Measurements from ENCODE around the gene MICAL2.
A peak's percentile ranks its signal among the peaks of the same experiment; 100 is the strongest.

Gene MICAL2

DNA sequence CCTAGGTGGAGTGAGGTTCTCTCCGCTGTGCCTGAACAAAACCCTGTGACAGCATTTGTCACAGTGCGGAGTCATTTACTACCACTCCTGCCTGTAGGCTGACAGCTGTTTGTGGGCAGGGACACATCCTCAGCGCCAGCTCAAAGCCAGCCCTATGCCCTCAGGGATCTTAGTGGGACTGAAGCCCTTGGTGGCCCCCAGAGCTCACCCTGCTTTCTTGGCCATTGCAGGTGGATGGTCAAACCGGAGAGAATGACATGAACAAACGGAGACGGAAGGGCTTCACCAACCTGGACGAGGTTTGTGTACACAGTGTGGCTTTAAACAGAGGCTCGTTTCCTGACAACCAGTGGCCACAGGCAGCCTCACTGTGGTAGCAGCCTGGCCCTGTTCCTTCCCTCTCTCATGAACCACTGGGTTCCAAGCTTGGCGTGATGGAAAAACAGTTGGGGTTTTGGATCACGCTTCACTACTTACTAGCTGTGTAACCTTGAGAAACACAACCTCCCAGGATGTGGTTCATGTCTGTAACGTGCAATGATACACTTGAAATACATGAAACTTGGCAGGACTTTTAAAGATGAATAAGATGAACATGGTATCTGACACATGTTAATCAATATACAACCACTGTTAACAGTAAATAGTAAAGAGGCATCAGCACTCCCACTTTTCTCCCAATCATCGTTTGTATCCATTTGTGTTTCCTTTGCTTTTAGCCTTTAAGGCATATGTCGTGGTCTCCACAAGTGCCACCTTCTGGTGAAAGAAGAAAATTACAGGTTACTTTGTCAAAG lies 125.8 kb downstream of the MICAL2 start:
- DNase-seq, result no peak

- DNase-seq, result no peak
These were observed 126.3 kb downstream of the MICAL2 start for GRCh38 chr11:12236744-12237101.

DNA sequence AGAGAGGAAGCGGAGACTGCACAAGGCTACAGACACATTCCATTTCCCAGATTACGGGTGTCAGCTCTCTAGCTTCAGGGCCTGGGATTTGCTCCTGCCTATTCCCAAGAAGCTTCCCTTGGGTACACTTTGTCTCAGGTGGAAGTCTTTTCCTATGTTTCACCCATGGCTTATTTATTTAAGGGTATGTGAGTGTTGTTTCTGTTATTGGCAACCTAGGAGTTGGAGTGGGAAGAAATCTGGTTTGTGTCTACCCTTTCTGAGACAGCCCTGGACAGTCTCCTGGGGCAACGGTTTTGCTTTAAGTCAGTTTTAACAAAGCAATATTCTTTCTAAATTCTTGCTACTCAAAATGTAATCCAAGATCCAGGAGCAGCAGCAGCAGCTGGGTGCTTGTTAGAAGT lies 127.0 kb downstream of the MICAL2 start:
- no peak for DNase-seq

DNA sequence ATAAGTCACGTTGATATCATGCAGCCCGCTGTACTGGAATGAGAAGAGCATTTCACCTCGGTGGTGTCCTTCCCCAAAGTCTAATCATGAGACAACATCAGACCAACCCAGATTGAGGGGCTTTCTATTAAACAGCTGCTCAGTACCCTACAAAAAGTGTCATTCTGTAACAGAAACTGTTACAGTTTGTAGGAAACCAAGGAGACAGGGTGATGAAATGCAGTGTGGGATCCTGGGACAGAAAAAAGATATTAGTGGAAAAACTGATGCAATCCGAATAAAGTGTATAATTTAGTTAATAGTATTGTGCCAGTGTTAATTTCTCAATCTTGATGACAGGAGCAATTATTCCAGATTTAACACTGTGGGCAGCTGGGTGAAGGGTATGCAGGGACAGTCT lies 128.0 kb downstream of the MICAL2 start:
- DNase-seq, result no peak

DNA sequence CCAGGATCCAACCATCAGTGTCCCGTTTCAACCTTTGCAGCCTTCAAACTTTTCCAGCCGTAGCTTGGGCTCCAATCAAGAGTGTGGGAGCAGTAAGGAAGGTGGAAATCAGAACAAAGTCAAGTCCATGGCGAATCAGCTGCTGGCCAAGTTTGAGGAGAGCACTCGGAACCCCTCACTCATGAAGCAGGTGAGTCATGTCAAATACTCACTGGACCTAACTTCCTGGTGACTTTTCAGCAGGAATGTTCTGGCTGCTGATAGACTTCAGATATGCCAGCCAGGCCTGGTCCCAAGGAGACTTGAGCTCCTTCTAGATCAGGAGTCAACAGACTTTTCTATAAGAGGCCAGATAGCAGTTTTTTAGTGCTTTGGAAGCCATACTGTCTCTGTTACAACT lies 129.0 kb downstream of the MICAL2 start:
- no peak for DNase-seq

GRCh38 chr11:12239804-12240371 lies 129.5 kb downstream of the MICAL2 start:
- DNase-seq, result no peak

- no peak for DNase-seq
These were observed 130.3 kb downstream of the MICAL2 start for GRCh38 chr11:12240677-12241076.

DNA sequence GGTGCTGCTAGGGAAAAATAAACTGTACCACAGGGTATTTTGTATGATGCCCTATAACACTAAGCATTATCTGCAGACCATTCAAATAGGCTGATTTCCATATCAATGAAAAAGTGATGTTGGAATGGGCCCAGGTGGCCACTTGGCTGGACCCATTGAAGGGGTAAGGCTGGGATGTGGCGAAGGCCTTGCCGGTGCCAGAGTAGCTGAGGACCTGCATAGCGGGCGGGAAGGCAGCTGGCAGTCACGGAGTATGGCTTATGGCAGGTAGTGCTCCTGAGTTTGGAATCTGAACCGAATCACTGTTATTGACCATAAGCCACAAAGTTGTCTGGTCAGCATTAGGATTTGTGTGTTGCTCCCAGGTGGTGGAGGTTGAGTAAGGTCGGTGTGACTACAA lies 131.0 kb downstream of the MICAL2 start:
- DNase-seq, result no peak

GRCh38 chr11:12241971-12242672 lies 131.7 kb downstream of the MICAL2 start:
- peak; percentile 46 for DNase-seq

DNA sequence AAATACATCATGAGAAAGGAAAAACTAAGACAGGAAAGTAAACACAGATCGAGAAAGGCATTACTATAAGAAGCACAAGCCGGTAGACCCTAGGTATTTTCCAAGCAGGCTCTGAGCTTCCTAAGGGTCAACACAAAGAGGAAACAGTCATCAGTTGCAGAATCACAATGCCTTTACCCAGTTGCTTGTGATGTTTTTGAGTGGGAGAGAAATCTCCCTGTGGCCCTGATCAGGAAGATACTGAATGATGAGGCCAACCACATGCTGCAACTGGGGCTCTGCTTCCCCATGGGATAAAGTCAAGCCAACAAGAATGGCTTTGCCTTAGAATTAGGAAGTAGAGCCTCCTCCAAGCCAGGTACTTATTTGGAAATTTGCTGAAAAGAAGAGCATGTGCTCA lies 132.6 kb downstream of the MICAL2 start:
- DNase-seq, result no peak

DNA sequence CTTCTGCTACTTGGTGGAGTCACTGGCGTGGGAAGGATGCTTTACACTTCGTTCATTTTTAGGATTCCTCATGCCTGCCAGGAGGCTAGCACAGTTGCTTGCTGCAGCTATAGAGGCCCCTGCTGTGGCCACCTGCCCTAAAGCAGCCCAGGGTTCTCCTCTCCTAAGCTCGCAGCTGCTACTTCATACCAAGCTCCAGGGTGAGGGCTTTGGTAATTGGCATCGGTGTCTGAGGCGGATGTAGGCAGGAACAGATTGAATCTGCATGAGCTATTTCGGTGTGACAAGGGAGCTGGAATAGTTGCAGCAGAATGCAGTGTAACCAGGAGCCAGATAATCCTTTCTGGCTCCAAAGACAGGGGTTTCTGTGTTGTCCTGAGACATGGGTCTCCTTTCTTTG lies 133.1 kb downstream of the MICAL2 start:
- DNase-seq, result no peak

GRCh38 chr11:12243911-12244550 lies 133.6 kb downstream of the MICAL2 start:
- no peak for DNase-seq

- no peak for DNase-seq
These were observed 134.7 kb downstream of the MICAL2 start for GRCh38 chr11:12245091-12245490.

- DNase-seq, result no peak
These were observed 135.2 kb downstream of the MICAL2 start for GRCh38 chr11:12245549-12246016.

DNA sequence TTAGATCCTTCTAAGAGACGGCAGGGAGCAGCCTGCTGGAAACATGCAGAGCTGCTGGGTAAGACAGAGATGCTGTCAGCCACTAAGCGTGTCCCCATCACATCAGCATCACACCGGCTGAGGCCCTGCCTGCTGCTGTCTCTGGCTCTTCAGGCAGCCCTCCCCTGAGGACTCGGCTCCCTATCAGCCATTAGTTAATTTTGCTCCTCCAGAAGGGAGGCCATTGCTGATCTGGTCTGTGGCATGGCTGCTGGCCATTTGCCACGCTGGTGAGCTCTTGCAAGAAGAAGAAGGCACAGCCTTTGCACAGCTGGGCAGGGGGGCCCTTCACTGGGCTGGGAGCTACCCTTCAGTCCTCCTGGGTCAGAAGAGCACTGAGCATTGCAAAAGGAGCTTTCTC lies 135.8 kb downstream of the MICAL2 start:
- DNase-seq, result no peak

GRCh38 chr11:12246989-12247388 lies 136.6 kb downstream of the MICAL2 start:
- DNase-seq, result no peak

- no peak for DNase-seq
These were observed 137.3 kb downstream of the MICAL2 start for GRCh38 chr11:12247543-12248254.

DNA sequence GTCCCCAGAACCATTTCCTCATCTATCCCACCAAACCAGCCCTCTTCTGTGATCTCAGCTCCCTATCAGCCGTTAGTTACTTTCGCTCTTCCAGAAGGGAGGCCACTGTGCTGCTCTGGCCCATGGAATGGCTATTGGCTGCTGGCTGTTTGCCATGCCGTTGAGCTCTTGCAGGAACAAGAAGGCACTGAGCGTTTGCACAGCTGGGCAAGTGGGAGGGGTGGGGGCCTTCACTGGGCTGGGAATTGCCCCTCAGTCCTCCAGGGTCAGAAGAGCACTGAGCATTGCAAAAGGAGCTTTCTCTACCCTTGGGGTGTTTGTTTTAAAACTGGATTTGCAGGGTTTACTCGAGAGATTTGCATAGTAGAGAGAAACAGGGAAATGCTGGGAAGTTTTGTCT lies 137.9 kb downstream of the MICAL2 start:
- peak; percentile 71 for DNase-seq

DNA sequence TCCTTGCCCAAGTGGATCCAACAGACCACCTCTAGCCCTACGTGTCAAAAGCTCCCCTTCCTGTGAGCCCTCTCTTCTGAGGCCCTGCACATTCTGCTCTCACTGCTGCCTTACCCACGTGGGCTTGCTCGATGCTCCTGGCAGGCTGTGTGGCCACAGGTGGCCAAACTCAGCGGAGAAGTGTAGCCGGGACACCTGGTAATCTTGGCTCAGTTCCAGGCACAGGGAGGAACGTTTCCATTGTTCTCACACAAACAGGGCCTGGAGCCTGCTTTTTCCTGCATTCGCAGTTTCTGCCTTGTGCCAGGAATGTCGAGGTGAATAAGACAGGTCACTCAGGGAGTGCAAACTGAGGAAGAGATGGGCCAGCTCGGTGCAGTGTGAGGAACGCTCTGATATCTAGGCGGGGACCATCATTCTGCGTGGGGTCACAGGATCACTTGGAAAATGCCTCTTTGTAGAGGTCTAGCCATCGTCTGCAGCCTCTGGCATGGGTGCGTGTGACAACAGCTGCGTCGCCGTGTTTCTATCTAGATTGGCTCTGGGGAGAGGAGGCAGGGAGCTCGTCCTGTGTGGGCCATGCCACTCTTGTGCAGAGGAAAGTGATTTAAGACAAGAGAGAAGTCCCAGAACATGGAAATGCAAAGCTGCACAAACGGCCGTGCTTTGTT lies 139.3 kb downstream of the MICAL2 start:
- DNase-seq, result peak; percentile 91

GRCh38 chr11:12251666-12252560 lies 141.5 kb downstream of the MICAL2 start:
- DNase-seq, result peak; percentile 40

DNA sequence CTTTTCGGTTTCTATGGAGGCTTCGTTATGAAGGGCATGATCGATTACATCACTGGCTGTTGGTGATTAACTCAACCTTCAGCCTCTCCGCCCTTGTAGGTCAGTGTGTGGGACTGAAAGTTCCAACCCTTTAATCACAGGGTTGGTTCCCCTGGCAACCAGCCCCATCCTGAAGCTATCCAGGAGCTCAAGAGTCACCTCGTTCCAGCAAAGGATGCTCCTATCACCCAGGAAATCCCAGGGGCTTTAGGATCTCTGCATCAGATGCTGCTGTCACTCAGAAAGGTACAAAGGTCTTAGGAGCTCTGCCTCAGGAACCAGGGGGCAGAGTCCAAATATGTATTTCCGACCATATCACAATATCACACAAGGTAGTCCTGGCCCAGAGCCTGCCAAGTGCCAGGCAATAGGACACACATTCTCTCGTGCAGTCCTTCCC lies 143.5 kb downstream of the MICAL2 start:
- no peak for DNase-seq
